ENCODE results near the gene MS4A18.

MS4A18 gene

DNA sequence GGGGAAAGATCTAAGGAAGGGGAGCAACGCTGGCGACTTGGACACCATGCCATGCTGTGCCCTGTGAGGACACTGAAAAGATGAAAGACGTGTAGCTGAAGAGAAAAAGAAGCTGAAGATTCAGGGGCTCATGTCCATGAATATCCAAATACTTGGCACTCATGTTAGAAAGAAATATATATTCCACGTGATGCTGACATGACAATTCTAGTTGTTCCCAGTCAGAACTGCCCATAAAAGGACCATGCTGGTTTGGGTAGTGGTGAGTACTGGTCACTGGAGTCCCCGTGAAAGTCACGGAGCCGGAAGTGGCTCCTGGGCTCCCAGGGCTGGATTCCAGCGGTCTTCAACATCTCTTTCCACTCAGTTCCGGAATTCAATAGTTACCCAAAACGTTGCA is 42.0 kb downstream of the MS4A18 start:
- Mint-ChIP-seq H3K36me3 (ENCODE audit: low read depth) (no peaks in the 10 kb centered on the region), H3K9me3 (no peaks in the 10 kb centered on the region), H3K27ac (no peak overlapping the region), H3K4me1 (ENCODE audit: low read depth) (no peaks in the 10 kb centered on the region), H3K27me3 (peaks cover 34% of the 10 kb centered on the region), H3K4me3 (no peak overlapping the region)
- intact Hi-C loops (cut with micrococcal nuclease) = no loop called here

DNA sequence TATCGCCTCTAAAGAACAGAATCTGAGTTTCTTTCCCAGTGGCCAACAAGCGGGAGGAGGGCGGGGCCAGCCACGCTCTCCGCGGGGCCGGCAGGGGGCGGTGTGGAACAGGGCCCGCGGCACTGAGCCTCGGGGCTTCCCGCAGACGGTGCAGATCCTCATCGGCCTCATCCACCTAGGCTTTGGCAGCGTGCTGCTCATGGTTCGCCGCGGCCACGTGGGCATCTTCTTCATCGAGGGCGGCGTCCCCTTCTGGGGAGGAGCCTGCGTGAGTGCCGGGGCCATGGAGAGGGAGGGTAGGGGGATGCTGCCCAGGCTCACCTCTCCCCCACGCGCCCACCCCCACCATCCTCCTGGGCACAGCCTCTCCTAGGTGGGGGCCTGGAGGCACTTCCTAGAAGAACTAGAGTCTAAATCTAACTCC is 42.9 kb downstream of the MS4A18 start:
- intact Hi-C loops (cut with micrococcal nuclease) = no loop called here
- H3K36me3 Mint-ChIP-seq (ENCODE audit: low read depth) = no peaks in the 10 kb centered on the region
- no peak overlapping the region for H3K27ac Mint-ChIP-seq
- peaks cover 34% of the 10 kb centered on the region for H3K27me3 Mint-ChIP-seq
- H3K9me3 Mint-ChIP-seq = no peaks in the 10 kb centered on the region
- H3K4me1 Mint-ChIP-seq (ENCODE audit: low read depth) = no peaks in the 10 kb centered on the region
- H3K4me3 Mint-ChIP-seq = no peak overlapping the region

DNA sequence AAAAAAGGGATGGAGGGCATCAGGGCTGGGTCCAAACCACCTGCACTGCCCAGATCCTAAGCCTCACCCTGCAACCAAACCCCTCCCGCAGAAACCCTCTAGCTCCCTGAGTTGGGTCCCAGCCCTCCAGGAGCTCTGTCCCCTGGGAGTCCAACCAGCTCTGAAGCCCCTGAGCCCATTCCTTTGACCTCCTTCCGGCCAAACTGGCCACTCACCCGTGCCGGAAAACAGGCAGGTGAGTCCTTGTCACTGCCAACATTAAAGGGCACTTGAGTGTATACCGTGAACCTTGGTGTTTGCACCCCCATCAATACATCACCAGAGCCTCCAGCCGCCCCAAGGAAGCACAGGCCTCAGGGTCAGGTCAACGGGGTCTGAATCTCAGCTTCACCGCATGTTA is 43.7 kb downstream of the MS4A18 start:
- no peaks in the 10 kb centered on the region for H3K4me1 Mint-ChIP-seq (ENCODE audit: low read depth)
- H3K9me3 Mint-ChIP-seq = no peaks in the 10 kb centered on the region
- H3K27me3 Mint-ChIP-seq = peaks cover 34% of the 10 kb centered on the region
- H3K27ac Mint-ChIP-seq = no peak overlapping the region
- no peak overlapping the region for H3K4me3 Mint-ChIP-seq
- no peaks in the 10 kb centered on the region for H3K36me3 Mint-ChIP-seq (ENCODE audit: low read depth)
- intact Hi-C loops (cut with micrococcal nuclease) = no loop called here

DNA sequence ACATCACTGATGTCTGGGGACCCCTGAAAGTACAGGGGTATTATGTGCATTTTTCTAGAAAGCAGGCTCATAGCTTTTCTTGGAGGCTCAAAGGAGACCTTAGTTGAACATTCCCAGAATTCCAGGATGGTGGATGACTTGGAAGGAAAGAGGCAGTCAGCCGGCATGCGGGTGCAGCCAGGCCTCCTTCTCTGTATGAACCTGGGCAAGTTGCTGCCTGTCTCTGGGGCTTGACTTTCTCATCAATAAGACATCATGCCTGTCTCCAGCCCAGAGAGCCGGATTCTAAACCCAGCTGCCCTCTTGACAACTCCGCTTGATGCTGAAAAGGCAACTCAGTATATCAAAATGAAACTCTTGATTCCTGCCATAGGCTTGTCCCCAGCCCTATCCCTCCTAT is 44.8 kb downstream of the MS4A18 start:
- H3K9me3 Mint-ChIP-seq = no peaks in the 10 kb centered on the region
- H3K27ac Mint-ChIP-seq = no peak overlapping the region
- no peaks in the 10 kb centered on the region for H3K4me1 Mint-ChIP-seq (ENCODE audit: low read depth)
- intact Hi-C loops (cut with micrococcal nuclease) = no loop called here
- no peak overlapping the region for H3K4me3 Mint-ChIP-seq
- no peaks in the 10 kb centered on the region for H3K36me3 Mint-ChIP-seq (ENCODE audit: low read depth)
- peaks cover 29% of the 10 kb centered on the region for H3K27me3 Mint-ChIP-seq

DNA sequence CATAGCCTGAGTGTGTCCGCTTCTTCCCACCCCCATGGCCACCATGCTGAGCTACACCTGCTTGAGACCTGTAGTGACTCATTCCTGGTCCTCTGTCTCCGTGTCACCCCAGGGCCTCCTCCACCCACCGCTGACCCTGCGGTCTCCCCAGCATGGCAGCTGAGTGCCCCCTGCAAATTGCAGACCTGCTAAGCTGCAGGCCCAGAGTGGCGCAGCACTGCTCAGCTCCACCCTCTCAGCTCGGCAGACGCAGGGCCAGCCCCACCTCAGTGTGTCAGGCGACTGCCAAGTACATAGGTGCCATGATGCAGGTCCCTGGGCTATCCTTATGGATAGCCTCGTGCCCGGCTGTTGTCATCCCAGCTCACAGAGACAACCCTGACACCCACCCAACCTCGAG is 45.3 kb downstream of the MS4A18 start:
- intact Hi-C loops (cut with micrococcal nuclease) = no loop called here

DNA sequence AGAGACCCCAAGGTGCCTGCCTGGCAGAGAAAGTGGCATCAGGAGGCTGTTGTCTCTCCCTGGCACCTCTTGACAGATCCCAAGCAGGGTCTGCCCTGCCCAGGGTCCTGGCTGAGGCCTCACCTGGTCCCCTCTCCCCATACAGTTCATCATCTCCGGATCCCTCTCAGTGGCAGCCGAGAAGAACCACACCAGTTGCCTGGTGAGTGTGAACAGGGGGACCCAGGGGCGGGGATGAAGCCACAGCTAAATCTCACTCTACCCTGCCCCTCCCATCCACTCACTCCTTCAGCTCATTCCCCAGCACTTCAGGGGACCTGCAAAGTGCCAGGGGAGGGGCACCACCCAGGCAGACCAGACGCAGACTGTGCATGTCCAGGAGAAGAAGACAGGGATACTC is 46.6 kb downstream of the MS4A18 start:
- H3K27ac Mint-ChIP-seq = no peak overlapping the region
- peaks cover 36% of the 10 kb centered on the region for H3K27me3 Mint-ChIP-seq
- intact Hi-C loops (cut with micrococcal nuclease) = no loop called here

More for the DNA sequence above, 45.3 kb downstream of the MS4A18 start:
- Mint-ChIP-seq H3K27me3 (peaks cover 32% of the 10 kb centered on the region), H3K4me1 (ENCODE audit: low read depth) (no peaks in the 10 kb centered on the region), H3K9me3 (no peaks in the 10 kb centered on the region), H3K27ac (no peak overlapping the region), H3K36me3 (ENCODE audit: low read depth) (no peaks in the 10 kb centered on the region), H3K4me3 (no peak overlapping the region)

DNA sequence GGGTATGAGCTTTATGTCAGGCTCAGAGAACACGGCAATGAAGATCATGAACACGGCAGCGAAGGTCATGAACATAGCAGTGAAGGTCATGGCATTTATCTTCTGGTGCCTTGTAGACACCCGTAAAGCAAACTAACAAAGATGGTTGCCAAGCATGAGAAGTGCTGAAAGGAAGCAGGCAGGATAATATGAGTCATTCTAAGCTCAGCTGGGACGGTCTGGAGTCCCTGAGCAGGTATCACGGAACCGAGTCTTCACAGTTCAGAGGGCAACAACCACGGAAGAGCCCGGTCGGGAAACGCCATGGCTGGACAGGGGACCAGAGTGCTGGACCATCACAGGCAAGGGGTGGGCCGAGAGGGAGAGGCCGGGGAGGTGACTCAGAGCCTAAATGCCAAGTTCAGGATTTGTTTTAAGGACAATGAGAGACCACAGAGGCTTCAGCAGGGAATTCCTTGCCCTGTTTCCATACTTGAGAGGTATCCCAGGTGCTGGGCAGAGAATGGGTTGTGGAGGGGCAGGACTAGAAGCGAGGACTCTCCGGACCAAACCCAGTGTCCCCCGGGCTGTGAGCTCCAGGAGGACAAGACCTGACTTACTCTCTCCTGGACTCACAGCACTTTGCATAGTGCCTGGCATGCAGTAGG is 47.5 kb downstream of the MS4A18 start:
- Mint-ChIP-seq H3K9me3 (no peaks in the 10 kb centered on the region), H3K27ac (no peak overlapping the region), H3K4me1 (ENCODE audit: low read depth) (peaks cover 6% of the 10 kb centered on the region), H3K36me3 (ENCODE audit: low read depth) (no peaks in the 10 kb centered on the region), H3K4me3 (no peak overlapping the region), H3K27me3 (peaks cover 34% of the 10 kb centered on the region)
- intact Hi-C loops (cut with micrococcal nuclease) = no loop called here

More for the DNA sequence above, 46.6 kb downstream of the MS4A18 start:
- no peaks in the 10 kb centered on the region for H3K36me3 Mint-ChIP-seq (ENCODE audit: low read depth)
- H3K4me3 Mint-ChIP-seq = no peak overlapping the region
- no peaks in the 10 kb centered on the region for H3K9me3 Mint-ChIP-seq
- H3K4me1 Mint-ChIP-seq (ENCODE audit: low read depth) = peaks cover 5% of the 10 kb centered on the region

DNA sequence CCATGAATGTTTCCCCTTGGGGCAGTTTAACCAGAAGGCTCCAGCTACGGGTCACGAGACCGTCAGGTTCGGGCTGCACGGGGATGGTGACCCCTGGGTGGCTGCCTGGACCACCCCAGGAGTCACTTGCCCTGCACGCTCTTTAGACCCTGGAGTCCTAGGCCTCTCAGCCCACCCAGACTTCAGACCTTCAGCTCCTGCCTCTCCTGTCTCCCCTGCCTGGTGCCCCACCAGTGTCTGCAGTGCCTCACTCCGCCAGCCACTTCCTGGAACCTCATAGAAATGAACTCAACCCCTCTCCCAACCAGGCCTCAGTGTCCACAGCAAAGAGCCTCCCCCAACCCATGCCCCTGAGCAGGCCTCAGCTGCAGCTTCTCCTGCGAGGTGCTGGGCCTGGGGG is 48.1 kb downstream of the MS4A18 start:
- Mint-ChIP-seq H3K36me3 (ENCODE audit: low read depth) (no peaks in the 10 kb centered on the region), H3K9me3 (no peaks in the 10 kb centered on the region), H3K27me3 (peaks cover 35% of the 10 kb centered on the region), H3K27ac (no peak overlapping the region), H3K4me1 (ENCODE audit: low read depth) (peaks cover 13% of the 10 kb centered on the region), H3K4me3 (no peak overlapping the region)
- intact Hi-C loops (cut with micrococcal nuclease) = no loop called here

DNA sequence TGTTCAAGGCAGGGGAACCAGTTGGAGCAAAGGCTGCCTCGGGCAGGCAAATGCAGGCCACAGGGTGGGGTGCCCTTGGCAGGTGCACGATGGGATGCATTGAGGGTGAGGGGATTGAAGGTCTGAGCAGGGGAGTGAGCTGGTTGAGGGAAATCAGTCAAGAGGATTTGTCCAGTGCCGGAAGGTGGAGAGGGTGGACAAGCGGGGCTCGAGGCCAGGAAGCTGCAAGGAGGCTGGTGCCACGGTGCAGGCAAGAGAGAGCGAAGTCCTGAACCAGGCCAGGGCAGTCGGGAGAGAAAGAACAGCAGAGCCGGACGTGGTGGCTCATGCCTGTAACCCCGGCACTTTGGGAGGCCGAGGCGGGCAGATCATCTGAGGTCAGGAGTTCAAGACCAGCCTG is 50.2 kb downstream of the MS4A18 start:
- Mint-ChIP-seq H3K27me3 (peaks cover 23% of the 10 kb centered on the region), H3K36me3 (ENCODE audit: low read depth) (no peaks in the 10 kb centered on the region), H3K4me1 (ENCODE audit: low read depth) (peaks cover 13% of the 10 kb centered on the region), H3K4me3 (no peak overlapping the region), H3K27ac (no peak overlapping the region), H3K9me3 (no peaks in the 10 kb centered on the region)
- intact Hi-C loops (cut with micrococcal nuclease) = loop anchor here (1.0 kb wide), 1 partner anchor 113 kb away; no protein-coding TSS in a partner anchor

DNA sequence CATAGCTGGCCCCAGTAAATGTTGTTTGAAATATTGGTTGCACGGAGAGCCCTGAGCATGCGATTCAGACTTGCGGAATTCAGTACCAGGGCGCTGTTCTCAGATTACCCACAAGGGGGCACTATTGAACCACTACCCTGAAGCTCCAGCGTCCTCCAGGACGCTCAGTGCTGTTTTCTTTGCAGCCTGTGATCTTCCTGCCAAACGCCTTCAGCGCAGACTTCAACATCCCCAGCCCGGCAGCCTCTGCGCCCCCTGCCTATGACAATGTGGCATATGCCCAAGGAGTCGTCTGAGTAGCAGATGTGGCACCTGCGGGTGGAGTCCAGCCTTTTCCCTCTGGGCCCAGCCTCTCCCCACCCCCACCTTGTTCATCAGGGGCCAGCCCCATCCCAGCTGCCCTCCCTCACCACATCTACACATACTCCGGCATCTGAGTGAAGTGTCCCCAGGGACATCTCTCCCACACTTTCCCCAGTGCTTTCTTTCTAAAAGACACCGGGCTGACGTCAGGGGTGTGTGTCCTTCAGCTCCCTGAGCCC is 51.0 kb downstream of the MS4A18 start:
- Mint-ChIP-seq H3K27ac (no peak overlapping the region), H3K4me1 (ENCODE audit: low read depth) (peaks cover 13% of the 10 kb centered on the region), H3K4me3 (no peak overlapping the region), H3K36me3 (ENCODE audit: low read depth) (no peaks in the 10 kb centered on the region), H3K27me3 (peaks cover 25% of the 10 kb centered on the region), H3K9me3 (no peaks in the 10 kb centered on the region)
- intact Hi-C loops (cut with micrococcal nuclease) = loop anchor here (1.0 kb wide), 1 partner anchor 112 kb away; no protein-coding TSS in a partner anchor

DNA sequence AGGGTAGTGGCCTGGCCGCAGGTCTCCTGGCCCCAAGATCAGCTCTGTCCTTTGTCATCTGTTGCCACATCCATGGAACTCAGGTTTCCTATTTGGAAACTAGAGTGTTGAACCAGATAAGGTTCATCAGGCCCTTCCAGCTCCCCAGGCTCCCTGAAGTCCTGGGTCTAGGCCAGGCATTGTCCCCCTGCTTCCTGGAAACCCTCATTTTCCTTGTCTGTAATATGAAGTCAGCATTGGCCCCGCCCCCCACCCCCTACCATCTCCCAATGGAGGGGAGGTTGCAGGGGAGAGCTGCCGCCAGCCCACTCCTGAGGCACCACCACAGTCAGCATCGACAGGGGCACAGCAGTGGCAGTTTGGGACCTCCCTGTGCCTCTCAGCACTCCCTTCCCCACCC is 51.6 kb downstream of the MS4A18 start:
- Mint-ChIP-seq H3K9me3 (no peaks in the 10 kb centered on the region), H3K36me3 (ENCODE audit: low read depth) (no peaks in the 10 kb centered on the region), H3K27me3 (peaks cover 25% of the 10 kb centered on the region), H3K4me3 (no peak overlapping the region), H3K27ac (no peak overlapping the region), H3K4me1 (ENCODE audit: low read depth) (peaks cover 13% of the 10 kb centered on the region)
- intact Hi-C loops (cut with micrococcal nuclease) = no loop called here

DNA sequence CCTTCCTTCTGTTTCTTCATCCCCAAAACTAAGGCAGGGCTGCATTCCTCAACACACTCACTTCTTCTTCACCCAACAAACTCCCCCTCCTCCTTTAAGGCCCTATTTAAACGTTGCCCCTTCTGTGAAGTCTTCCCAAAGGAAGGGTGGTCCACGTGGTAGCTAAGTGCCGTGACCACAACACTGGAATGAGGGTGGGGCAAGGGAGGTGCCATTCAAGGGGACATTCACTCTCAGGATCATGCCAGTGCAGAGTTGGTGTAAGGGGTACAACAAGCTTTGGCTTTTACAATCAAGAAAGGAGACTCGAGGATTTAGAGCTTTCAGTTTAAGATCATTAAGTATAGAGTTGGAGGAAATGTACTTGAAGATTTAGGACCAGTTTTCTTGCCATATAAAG is 52.6 kb downstream of the MS4A18 start:
- Mint-ChIP-seq H3K27ac (no peak overlapping the region), H3K4me1 (ENCODE audit: low read depth) (peaks cover 13% of the 10 kb centered on the region), H3K9me3 (no peaks in the 10 kb centered on the region), H3K27me3 (peaks cover 25% of the 10 kb centered on the region), H3K36me3 (ENCODE audit: low read depth) (no peaks in the 10 kb centered on the region), H3K4me3 (no peak overlapping the region)
- intact Hi-C loops (cut with micrococcal nuclease) = no loop called here

DNA sequence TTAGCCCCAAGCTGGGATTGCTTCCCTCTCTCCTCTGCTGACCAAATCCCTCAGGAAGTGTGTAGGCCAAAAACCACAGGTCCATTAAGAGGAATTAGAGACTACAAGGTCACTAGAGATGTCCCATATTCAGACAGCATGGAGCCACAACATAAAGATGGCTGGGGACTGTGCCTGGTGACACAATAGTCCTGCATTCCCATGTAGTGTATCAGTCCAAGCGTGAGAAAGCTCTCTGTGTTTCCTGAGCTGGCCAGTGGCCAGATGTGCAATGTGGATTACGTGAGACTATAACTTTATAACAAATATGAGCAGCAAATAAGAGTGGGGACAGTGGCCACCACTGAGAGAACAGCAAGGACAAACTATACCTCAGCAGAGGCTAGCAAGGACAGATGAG is 53.1 kb downstream of the MS4A18 start:
- Mint-ChIP-seq H3K4me1 (ENCODE audit: low read depth) (peaks cover 13% of the 10 kb centered on the region), H3K9me3 (no peaks in the 10 kb centered on the region), H3K4me3 (no peak overlapping the region), H3K27ac (no peak overlapping the region), H3K36me3 (ENCODE audit: low read depth) (no peaks in the 10 kb centered on the region), H3K27me3 (peaks cover 25% of the 10 kb centered on the region)
- intact Hi-C loops (cut with micrococcal nuclease) = no loop called here

DNA sequence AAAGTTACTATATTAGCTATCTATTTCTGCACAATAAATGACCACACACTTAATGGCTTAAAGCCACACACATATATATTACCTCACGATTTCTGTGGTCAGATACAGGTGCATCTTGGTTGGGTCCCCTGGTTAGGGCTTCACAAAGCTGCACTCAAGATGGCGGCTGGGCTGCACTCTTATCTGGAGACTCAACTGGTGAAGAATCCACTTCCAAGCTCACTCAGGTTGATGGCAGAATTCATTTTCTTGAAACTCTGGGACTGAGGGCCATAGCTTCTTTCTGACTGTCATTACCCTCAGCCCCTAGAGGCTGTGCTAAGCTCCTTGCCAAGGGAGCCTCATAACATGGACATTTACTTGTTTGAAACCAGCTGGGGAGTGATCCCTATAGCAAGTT is 55.5 kb downstream of the MS4A18 start:
- no peaks in the 10 kb centered on the region for H3K36me3 Mint-ChIP-seq (ENCODE audit: low read depth)

DNA sequence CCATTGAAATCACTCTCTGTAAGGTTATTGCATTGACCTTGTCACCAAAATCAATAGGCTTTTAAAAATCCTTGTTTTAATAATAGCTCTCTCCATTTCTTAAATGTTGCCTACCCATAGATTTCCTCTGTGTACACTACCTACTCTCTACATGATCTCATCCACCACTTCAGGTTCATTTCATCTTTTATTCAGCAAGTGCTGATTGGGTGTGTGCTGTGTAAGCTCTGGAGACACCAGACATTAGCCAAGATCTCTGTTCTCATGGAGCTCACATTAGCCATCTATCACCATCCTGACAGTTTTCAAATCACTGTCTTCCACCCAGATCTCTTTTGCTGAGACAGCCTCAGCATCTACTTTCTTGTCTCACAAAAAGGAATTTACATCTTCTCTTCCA is 56.3 kb downstream of the MS4A18 start:
- Mint-ChIP-seq H3K4me3 (no peak overlapping the region), H3K36me3 (ENCODE audit: low read depth) (no peaks in the 10 kb centered on the region), H3K4me1 (ENCODE audit: low read depth) (peaks cover 10% of the 10 kb centered on the region), H3K27ac (no peak overlapping the region), H3K27me3 (peaks cover 13% of the 10 kb centered on the region), H3K9me3 (no peaks in the 10 kb centered on the region)
- intact Hi-C loops (cut with micrococcal nuclease) = no loop called here

More for the DNA sequence above, 55.5 kb downstream of the MS4A18 start:
- H3K9me3 Mint-ChIP-seq = no peaks in the 10 kb centered on the region
- intact Hi-C loops (cut with micrococcal nuclease) = no loop called here
- peaks cover 14% of the 10 kb centered on the region for H3K27me3 Mint-ChIP-seq
- no peak overlapping the region for H3K4me3 Mint-ChIP-seq
- no peak overlapping the region for H3K27ac Mint-ChIP-seq
- peaks cover 13% of the 10 kb centered on the region for H3K4me1 Mint-ChIP-seq (ENCODE audit: low read depth)

Measured in dendritic cell treated with granulocyte-macrophage colony-stimulating factor and Interleukin-4, amounts not matched to agents 40 ng/mL and 50 ng/mL, for 4 days (primary cell).